CD1c-positive myeloid dendritic cell (primary cell): ENCODE data around the gene PPP2R2C.

Source experiments
- DNase-seq: peaks from one replicate; pipeline ENCODE4 v3.0.0-alpha.2; 2016; ENCODE audit errors: extremely low spot score

PPP2R2C gene

GRCh38 chr4:6472387-6473263 lies at the start of gene PPP2R2C:
Gene PPP2R2C, minus strand, starts transcription at chr4:6472614. Its CDS starts 385 bp downstream, at chr4:6472229.
- no peak for DNase-seq

GRCh38 chr4:6520978-6521377 lies 48.6 kb upstream of the PPP2R2C start:
- no peak for DNase-seq

- no peak for DNase-seq
These were observed 47.7 kb upstream of the PPP2R2C start for GRCh38 chr4:6520051-6520636.

- no peak for DNase-seq
These were observed 44.8 kb upstream of the PPP2R2C start for GRCh38 chr4:6517171-6517570.

- no peak for DNase-seq
These were observed 44.3 kb upstream of the PPP2R2C start for GRCh38 chr4:6516762-6517161.

GRCh38 chr4:6516281-6516680 lies 43.9 kb upstream of the PPP2R2C start:
- no peak for DNase-seq

- DNase-seq = no peak
These were observed 41.3 kb upstream of the PPP2R2C start for GRCh38 chr4:6513678-6514077.

- DNase-seq = no peak
These were observed 37.2 kb upstream of the PPP2R2C start for GRCh38 chr4:6509587-6509986.

GRCh38 chr4:6507345-6507744 lies 34.9 kb upstream of the PPP2R2C start:
- DNase-seq = no peak

- no peak for DNase-seq
These were observed 34.3 kb upstream of the PPP2R2C start for GRCh38 chr4:6506616-6507140.

- no peak for DNase-seq
These were observed 32.6 kb upstream of the PPP2R2C start for GRCh38 chr4:6504900-6505496.

GRCh38 chr4:6502747-6503465 lies 30.5 kb upstream of the PPP2R2C start:
- no peak for DNase-seq

GRCh38 chr4:6502147-6502546 lies 29.7 kb upstream of the PPP2R2C start:
- no peak for DNase-seq

GRCh38 chr4:6501171-6501570 lies 28.8 kb upstream of the PPP2R2C start:
- no peak for DNase-seq

- no peak for DNase-seq
These were observed 28.2 kb upstream of the PPP2R2C start for GRCh38 chr4:6500481-6501140.

- no peak for DNase-seq
These were observed 26.8 kb upstream of the PPP2R2C start for GRCh38 chr4:6499238-6499600.

- no peak for DNase-seq
These were observed 26.3 kb upstream of the PPP2R2C start for GRCh38 chr4:6498511-6499237.

GRCh38 chr4:6497796-6498195 lies 25.4 kb upstream of the PPP2R2C start:
- no peak for DNase-seq

- DNase-seq = no peak
These were observed 23.3 kb upstream of the PPP2R2C start for GRCh38 chr4:6495736-6496135.

- DNase-seq = no peak
These were observed 22.8 kb upstream of the PPP2R2C start for GRCh38 chr4:6495296-6495590.
